ENCODE data around the gene ATF4.

DNA sequence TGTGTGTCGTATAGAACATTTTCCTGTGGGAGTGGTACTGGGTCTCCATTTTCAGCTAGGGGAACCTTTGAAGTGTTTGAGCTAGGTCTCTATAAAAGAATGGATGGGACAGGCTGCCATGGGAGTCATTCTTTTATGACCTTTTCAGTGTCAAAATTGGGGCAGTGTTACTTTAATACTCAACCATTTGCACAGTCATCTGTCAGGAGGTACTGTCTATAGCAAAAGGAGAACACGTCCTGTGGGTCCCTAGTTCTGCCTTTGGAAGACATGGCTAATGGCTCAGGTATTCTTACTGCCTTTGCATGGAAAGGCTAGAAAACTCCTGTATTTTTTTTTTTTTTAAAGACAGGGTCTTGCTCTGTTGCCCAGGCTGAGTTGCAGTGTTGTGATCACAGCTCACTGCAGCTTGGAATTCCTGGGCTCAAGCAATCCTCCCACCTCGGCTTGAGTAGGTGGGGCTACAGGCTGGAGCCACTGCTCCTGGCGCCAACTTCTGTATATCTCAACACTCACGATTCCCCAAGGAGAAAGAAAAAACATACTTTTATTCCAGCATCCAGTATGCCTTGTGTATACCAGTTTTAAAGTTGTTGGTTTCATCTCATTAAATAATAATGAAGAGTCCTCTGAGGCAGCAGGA, 2.1 kb upstream of the ATF4 start:
- TF ChIP-seq, protein P1, sequence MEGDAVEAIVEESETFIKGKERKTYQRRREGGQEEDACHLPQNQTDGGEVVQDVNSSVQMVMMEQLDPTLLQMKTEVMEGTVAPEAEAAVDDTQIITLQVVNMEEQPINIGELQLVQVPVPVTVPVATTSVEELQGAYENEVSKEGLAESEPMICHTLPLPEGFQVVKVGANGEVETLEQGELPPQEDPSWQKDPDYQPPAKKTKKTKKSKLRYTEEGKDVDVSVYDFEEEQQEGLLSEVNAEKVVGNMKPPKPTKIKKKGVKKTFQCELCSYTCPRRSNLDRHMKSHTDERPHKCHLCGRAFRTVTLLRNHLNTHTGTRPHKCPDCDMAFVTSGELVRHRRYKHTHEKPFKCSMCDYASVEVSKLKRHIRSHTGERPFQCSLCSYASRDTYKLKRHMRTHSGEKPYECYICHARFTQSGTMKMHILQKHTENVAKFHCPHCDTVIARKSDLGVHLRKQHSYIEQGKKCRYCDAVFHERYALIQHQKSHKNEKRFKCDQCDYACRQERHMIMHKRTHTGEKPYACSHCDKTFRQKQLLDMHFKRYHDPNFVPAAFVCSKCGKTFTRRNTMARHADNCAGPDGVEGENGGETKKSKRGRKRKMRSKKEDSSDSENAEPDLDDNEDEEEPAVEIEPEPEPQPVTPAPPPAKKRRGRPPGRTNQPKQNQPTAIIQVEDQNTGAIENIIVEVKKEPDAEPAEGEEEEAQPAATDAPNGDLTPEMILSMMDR (IDR thresholded peaks at IDR 0.05), result no peak
- no peak for TF ChIP-seq POLR2A (IDR thresholded peaks at IDR 0.05)

Data from vagina (tissue), 2 donors.